Kidney (tissue), 14 donors: ENCODE results near the gene ATP5F1D. TPM values are rescaled to one million over a fixed set of nuclear protein-coding genes. Genes with fewer than 3 reads are reported as not detected.

Experiments used
- DNase-seq, 5 donors: peaks; one replicate each; pipeline ENCODE4 v3.0.0-alpha.2; 2013 to 2020
- FAIRE-seq: peaks from 2 replicates; lab custom pipeline; 2012; peaks lifted over from hg19 to GRCh38; lab: Jason Lieb, UNC
- H3K27ac ChIP-seq, 2 donors: one replicate each; pipeline ENCODE4 v1.7.0; 2013; ENCODE audit warnings: low read depth in 2 of 2, low read length in 2 of 2, inconsistent platforms in 1 of 2
- H3K27me3 ChIP-seq: one replicate; pipeline ENCODE4 v1.7.1; 2013; ENCODE audit warnings: low read length, inconsistent platforms; ENCODE audit not compliant: control insufficient read depth, insufficient read depth
- H3K36me3 ChIP-seq, 3 donors: one replicate each; pipeline versions ENCODE4 v1.7.0 to v1.7.1; 2013; ENCODE audit warnings: low read length in 3 of 3, control low read depth in 1 of 3, inconsistent platforms in 1 of 3; ENCODE audit not compliant: insufficient read depth in 3 of 3, control insufficient read depth in 2 of 3
- H3K4me1 ChIP-seq, 3 donors: one replicate each; pipeline versions ENCODE4 v1.7.0 to v1.7.1; 2013; ENCODE audit warnings: low read length in 3 of 3, inconsistent platforms in 1 of 3, low read depth in 1 of 3; ENCODE audit not compliant: control insufficient read depth in 2 of 3, insufficient read depth in 2 of 3
- H3K4me3 ChIP-seq, 3 donors: one replicate each; pipeline versions ENCODE4 v1.7.0 to v1.8.1; 2013; ENCODE audit warnings: low read length in 3 of 3, control low read depth in 1 of 3, inconsistent platforms in 1 of 3
- H3K9ac ChIP-seq, 3 donors: one replicate each; pipeline versions ENCODE4 v1.7.0 to v1.7.1; 2013; ENCODE audit warnings: low read length in 3 of 3, control low read depth in 1 of 3, inconsistent platforms in 1 of 3
- H3K9me3 ChIP-seq, 3 donors: one replicate each; pipeline versions ENCODE4 v1.7.0 to v1.7.1; 2013; ENCODE audit warnings: low read length in 3 of 3, control low read depth in 1 of 3, inconsistent platforms in 1 of 3; ENCODE audit not compliant: control insufficient read depth in 2 of 3, insufficient read depth in 1 of 3
- CTCF ChIP-seq: IDR thresholded peaks from 3 replicates; pipeline ENCODE4 v1.5.1; 2012; ENCODE audit warnings: mild to moderate bottlenecking, moderate library complexity, borderline replicate concordance; ENCODE audit not compliant: insufficient read depth; ENCODE audit errors: extremely low read depth
- intact Hi-C: fragments of 100-400 bp; cut with DNase I; formaldehyde crosslinking; loops from one replicate; pipeline ENCODE4 v1.11.1; 2022
- polyA plus RNA-seq: library from polyadenylated mRNA; stranded (reverse); fragments of 350-450 nt; fragmentation: Illumina TruSeq; extraction: RNeasy Lipid Tissue Mini Kit (QIAGEN cat#74804); gene quantifications from one replicate; pipeline ENCODE4 v1.2.3, GENCODE V29; 2014; ENCODE audit warnings: low read depth, low replicate concordance; ENCODE audit not compliant: insufficient read depth
- total RNA-seq: library from RNA; stranded (reverse); fragmentation: NEBNext Ultra II Directional; extraction: Animal tissue kit (Norgen Biotek cat#: 25700); gene quantifications from one replicate; pipeline ENCODE4 v1.2.1, GENCODE V29; 2021
- donor health status: control.
- donor health status: control.
- donor health status: control.
- donor health status: control.
- donor health status: control.
- donor health status: DM: yes; HTN: yes; CAD: no.
- donor health status: Normal renal cell carcinoma (clear cell type).

ATP5F1D gene
- total and polyA plus RNA-seq, 2 donors from 2014 or later, result 183 to 641 TPM

GRCh38 chr19:1231729-1232637, 9.6 kb upstream of the ATP5F1D start:
- FAIRE-seq, result no peak
- H3K27me3 ChIP-seq, result no peaks in the 10 kb centered on the region
- H3K4me1 ChIP-seq, result peaks cover 0 to 12% (median 0%) of the 10 kb centered on the region in 3 donors
- no peak for TF ChIP-seq CTCF
- peak overlapping the region in 1 of 2 donors; percentile 71 for H3K27ac ChIP-seq
- no peaks in the 10 kb centered on the region for H3K9me3 ChIP-seq
- H3K9ac ChIP-seq, result peak overlapping the region in 1 of 3 donors; percentile 34
- intact Hi-C loops, result no loop called here
- H3K36me3 ChIP-seq, result no peaks in the 10 kb centered on the region
- no peak overlapping the region for H3K4me3 ChIP-seq
- DNase-seq, result no peak

- intact Hi-C loops, result no loop called here
- H3K4me1 ChIP-seq, result peaks cover 0 to 12% (median 0%) of the 10 kb centered on the region in 3 donors
- peak overlapping the region in 1 of 3 donors; percentile 15 for H3K9ac ChIP-seq
- no peaks in the 10 kb centered on the region for H3K9me3 ChIP-seq
- no peak for TF ChIP-seq CTCF
- peak in 1 of 5 donors; percentile 45 for DNase-seq
- H3K36me3 ChIP-seq, result no peaks in the 10 kb centered on the region
- H3K4me3 ChIP-seq, result no peak overlapping the region
- no peaks in the 10 kb centered on the region for H3K27me3 ChIP-seq
- no peak for FAIRE-seq
- peak overlapping the region in 1 of 2 donors; percentile 71 for H3K27ac ChIP-seq
Observed at GRCh38 chr19:1232652-1233072, 8.9 kb upstream of the ATP5F1D start.

- intact Hi-C loops, result no loop called here
- no peaks in the 10 kb centered on the region for H3K9me3 ChIP-seq
- no peak for TF ChIP-seq CTCF
- no peaks in the 10 kb centered on the region for H3K36me3 ChIP-seq
- no peak overlapping the region for H3K4me3 ChIP-seq
- peak overlapping the region in 1 of 2 donors; percentile 71 for H3K27ac ChIP-seq
- peaks cover 0 to 12% (median 0%) of the 10 kb centered on the region in 3 donors for H3K4me1 ChIP-seq
- DNase-seq, result no peak
- H3K9ac ChIP-seq, result peak overlapping the region in 1 of 3 donors; percentile 15
- no peak for FAIRE-seq
- H3K27me3 ChIP-seq, result no peaks in the 10 kb centered on the region
Observed at GRCh38 chr19:1233115-1233667, 8.4 kb upstream of the ATP5F1D start.
